H1 (cell line): ENCODE results near the gene SLC5A2. TPM values are rescaled to one million over a fixed set of nuclear protein-coding genes. Genes with fewer than 3 reads are reported as not detected.

Experiments used
- CHD7 ChIP-seq: fragments of 300-600 bp; sonication (generic); IDR thresholded peaks from 2 replicates; pipeline ENCODE4 v1.7.1; 2012; ENCODE audit warnings: low read length, moderate library complexity, mild to moderate bottlenecking, inconsistent platforms; ENCODE audit not compliant: insufficient replicate concordance
- CTBP2 ChIP-seq: IDR thresholded peaks from 2 replicates; pipeline ENCODE4 v1.7.0; 2011; ENCODE audit warnings: borderline replicate concordance, mild to moderate bottlenecking, moderate library complexity, mixed read lengths, low read length; ENCODE audit not compliant: insufficient read depth, insufficient read length
- NRF1 ChIP-seq: IDR thresholded peaks from 2 replicates; pipeline ENCODE4 v1.6.1; 2011; ENCODE audit warnings: mild to moderate bottlenecking, low read depth, low read length, improper control_type of control experiment
- RBBP5 ChIP-seq: IDR thresholded peaks from 2 replicates; pipeline ENCODE4 v1.7.1; 2012; ENCODE audit warnings: low read depth, mild to moderate bottlenecking, inconsistent platforms, low read length, moderate library complexity, borderline replicate concordance
- RFX5 ChIP-seq: IDR thresholded peaks from 2 replicates; pipeline ENCODE4 v1.6.1; 2011; ENCODE audit warnings: low read depth, low read length, improper control_type of control experiment, borderline replicate concordance
- RXRA ChIP-seq: IDR thresholded peaks from 2 replicates; pipeline ENCODE4 v1.6.1; 2011; ENCODE audit warnings: low read depth, mild to moderate bottlenecking, low read length, moderate library complexity; ENCODE audit not compliant: insufficient read depth
- USF2 ChIP-seq: IDR thresholded peaks from 2 replicates; pipeline ENCODE4 v1.6.1; 2011; ENCODE audit warnings: low read length, improper control_type of control experiment
- polyA plus RNA-seq, 7 experiments: library from polyadenylated mRNA; depleted of rRNA in 3 of 7; stranded (reverse) in 5 of 7; unstranded in 2 of 7; fragments of >200 nt in 5 of 7; fragments of 200-250 nt in 2 of 7; gene quantifications; 1 replicate in 5 of 7; 2 replicates in 1 of 7; 4 replicates in 1 of 7; pipeline versions ENCODE4 v1.2.1 to v1.2.3, GENCODE V29; 2011 to 2013; ENCODE audit warnings: missing spikeins in 2 of 7, mixed read lengths in 2 of 7
- total RNA-seq: library from RNA; stranded (reverse); fragmentation: NEBNext Ultra II Directional; extraction: Animal tissue kit (Norgen Biotek cat#: 25700); gene quantifications from 2 replicates; pipeline ENCODE4 v1.2.1, GENCODE V29; 2021

SLC5A2 gene
- total and polyA plus RNA-seq, 2 of the 8 experiments (the other 6 are each of a cell fraction or from before 2014, with no cell fraction given): 0.56 to 4.4 TPM

- TF ChIP-seq USF2 (no peak), RFX5 (no peak), RXRA (no peak), NRF1 (no peak), CTBP2 (no peak), RBBP5 (no peak), CHD7 (no peak)
These were observed 49.2 kb downstream of the SLC5A2 start (continued) for GRCh38 chr16:31532120-31532519.
